ENCODE measurements around the gene A1BG.
A peak's percentile ranks its signal among the peaks of the same experiment; 100 is the strongest.

A1BG gene

DNA sequence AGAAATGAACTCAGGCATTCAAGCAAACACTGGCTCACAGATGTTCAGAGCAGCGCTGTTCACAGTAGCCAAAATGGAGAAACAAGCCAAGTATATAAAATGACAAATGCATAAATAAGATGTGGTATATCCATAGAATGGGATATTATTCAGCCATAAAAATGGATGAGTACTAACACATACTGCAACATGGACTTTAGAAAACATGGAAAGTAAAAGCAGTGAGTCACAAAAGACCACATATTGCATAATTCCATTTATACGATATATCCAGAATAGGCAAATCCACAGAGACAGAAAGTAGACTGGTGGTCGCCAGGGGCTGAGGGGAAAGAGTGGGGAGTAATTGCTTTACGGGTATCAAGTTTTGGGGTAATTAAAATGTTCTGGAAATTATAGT lies 20.9 kb upstream of the A1BG start:
- TF ChIP-seq, protein P1, sequence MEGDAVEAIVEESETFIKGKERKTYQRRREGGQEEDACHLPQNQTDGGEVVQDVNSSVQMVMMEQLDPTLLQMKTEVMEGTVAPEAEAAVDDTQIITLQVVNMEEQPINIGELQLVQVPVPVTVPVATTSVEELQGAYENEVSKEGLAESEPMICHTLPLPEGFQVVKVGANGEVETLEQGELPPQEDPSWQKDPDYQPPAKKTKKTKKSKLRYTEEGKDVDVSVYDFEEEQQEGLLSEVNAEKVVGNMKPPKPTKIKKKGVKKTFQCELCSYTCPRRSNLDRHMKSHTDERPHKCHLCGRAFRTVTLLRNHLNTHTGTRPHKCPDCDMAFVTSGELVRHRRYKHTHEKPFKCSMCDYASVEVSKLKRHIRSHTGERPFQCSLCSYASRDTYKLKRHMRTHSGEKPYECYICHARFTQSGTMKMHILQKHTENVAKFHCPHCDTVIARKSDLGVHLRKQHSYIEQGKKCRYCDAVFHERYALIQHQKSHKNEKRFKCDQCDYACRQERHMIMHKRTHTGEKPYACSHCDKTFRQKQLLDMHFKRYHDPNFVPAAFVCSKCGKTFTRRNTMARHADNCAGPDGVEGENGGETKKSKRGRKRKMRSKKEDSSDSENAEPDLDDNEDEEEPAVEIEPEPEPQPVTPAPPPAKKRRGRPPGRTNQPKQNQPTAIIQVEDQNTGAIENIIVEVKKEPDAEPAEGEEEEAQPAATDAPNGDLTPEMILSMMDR (conservative IDR thresholded peaks at IDR 0.05; ENCODE audit: control insufficient read depth, insufficient read depth, low read depth, low read length), result no peak
- peak; percentile 58 for DNase-seq (ENCODE audit: low read depth)
- H3K4me3 ChIP-seq (ENCODE audit: control insufficient read depth, low read depth, low read length), result no peak overlapping the region

DNA sequence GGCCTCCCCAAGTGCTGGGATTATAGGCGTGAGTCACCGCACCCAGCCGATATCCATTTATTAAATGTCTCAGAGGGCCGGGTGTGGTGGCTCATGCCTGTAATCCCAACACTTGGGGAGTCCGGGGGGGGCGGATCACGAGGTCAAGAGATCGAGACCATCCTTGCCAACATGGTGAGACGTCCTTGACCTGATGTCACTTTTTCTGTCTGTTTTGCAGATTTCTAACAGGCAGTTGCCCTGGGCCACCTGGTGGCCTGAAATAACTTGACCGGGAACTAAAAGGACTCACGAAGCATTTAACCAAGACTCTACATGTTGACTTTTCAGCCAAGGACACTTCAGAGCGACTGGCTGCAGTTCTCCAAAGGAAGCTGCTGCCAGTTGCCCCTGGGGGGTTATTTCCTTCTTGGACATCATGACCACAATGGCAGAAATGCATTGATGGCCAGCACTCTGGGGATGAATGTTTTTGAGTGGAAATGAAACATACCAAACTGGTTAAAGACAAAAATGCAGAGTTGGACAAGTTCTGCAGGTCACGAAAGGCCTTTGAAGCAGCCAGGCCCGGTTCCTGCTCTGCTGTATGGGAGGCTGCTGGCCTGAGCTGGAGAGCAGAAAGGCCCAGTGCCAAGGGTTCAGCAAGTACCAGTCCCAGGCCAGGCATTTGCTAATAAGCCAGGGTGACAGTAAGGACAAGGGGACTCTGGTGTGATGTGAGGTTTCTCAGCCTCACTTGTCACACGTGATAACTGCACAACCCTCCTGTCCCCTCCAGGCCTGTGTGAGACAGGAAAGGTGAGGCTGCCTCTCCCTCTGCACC lies 19.2 kb upstream of the A1BG start:
- DNase-seq (ENCODE audit: low read depth), result no peak
- TF ChIP-seq, protein P1 (conservative IDR thresholded peaks at IDR 0.05; ENCODE audit: control insufficient read depth, insufficient read depth, low read depth, low read length), result peak; percentile 15

DNA sequence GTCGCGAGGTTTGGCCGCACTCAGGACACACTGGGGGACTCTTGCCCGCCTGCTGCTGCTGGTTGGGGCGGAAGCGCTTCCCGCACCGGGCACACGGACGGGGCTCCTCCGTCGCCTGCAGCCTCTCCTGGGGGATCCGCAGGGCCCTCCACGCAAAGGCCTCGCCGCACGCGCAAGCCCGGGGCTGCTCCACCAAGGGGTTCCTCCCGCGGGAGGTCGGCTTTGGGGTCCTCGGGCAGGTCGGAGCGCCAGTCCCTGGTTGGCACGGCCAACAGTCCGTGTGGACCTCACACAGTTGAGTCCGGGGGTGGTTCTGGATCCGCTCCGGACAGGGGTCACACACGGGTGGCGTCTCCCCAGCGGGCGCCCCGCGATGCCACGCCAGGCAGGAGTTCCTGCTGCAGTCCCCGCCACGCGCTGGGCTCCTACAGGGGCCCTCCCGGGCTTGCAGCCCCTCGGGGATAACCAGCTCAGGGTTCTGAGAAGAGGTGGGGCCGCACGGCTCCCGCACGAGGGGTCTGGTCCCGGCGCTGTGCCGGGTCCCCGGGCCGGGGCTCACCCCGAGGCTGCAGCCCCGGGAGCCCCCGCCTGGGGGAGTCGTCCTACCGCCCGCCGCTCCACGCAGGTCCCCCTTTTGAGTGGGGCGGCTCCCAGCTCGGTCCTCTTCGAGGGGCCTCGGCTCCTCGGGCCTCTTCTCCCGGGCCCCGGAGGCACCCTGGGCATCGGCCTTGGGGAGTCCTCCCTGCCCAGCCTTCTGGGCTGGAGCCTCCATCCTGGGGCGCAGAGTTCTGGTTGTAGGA lies 15.5 kb upstream of the A1BG start:
- DNase-seq (ENCODE audit: low read depth), result no peak
- TF ChIP-seq, protein P1 (conservative IDR thresholded peaks at IDR 0.05; ENCODE audit: control insufficient read depth, insufficient read depth, low read depth, low read length), result no peak
- H3K4me3 ChIP-seq (ENCODE audit: control insufficient read depth, low read depth, low read length), result no peak overlapping the region

More for the DNA sequence above, 19.2 kb upstream of the A1BG start:
- no peak overlapping the region for H3K4me3 ChIP-seq (ENCODE audit: control insufficient read depth, low read depth, low read length)

DNA sequence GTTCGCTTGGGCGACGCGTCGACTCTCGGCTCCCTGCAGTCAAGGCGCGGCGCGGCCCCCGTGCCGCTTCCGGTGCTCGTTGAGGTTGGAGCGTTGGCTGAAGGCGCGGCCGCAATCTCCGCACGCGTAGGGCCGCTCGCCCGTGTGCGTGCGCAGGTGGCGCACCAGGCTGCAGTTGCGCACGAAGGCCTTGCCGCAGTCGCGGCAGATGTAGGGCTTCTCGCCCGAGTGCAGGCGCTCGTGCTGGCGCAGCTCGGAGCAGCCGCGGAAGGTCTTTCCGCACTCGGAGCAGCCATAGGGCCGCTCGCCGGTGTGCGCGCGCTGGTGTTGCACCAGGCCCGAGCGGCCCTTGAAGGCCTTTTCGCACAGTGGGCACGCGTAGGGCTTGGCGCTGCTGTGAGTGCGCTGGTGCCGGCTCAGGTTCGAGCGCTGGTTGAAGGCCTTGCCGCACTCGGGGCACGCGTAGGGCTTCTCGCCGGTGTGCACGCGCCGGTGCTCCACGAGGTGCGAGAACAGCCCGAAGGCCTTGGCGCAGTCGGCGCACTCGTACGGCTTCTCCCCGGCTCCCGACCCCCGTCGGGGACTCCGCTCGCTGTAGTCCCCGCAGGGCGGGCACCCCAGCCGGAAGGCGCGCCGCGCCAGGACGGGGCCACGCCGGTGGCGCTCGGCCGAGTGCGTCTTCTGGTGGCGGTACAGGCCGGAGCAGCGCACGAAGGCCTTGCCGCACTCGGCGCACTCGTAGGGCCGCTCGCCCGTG lies 14.6 kb upstream of the A1BG start:
- no peak overlapping the region for H3K4me3 ChIP-seq (ENCODE audit: control insufficient read depth, low read depth, low read length)
- no peak for DNase-seq (ENCODE audit: low read depth)
- TF ChIP-seq, protein P1 (conservative IDR thresholded peaks at IDR 0.05; ENCODE audit: control insufficient read depth, insufficient read depth, low read depth, low read length), result no peak

DNA sequence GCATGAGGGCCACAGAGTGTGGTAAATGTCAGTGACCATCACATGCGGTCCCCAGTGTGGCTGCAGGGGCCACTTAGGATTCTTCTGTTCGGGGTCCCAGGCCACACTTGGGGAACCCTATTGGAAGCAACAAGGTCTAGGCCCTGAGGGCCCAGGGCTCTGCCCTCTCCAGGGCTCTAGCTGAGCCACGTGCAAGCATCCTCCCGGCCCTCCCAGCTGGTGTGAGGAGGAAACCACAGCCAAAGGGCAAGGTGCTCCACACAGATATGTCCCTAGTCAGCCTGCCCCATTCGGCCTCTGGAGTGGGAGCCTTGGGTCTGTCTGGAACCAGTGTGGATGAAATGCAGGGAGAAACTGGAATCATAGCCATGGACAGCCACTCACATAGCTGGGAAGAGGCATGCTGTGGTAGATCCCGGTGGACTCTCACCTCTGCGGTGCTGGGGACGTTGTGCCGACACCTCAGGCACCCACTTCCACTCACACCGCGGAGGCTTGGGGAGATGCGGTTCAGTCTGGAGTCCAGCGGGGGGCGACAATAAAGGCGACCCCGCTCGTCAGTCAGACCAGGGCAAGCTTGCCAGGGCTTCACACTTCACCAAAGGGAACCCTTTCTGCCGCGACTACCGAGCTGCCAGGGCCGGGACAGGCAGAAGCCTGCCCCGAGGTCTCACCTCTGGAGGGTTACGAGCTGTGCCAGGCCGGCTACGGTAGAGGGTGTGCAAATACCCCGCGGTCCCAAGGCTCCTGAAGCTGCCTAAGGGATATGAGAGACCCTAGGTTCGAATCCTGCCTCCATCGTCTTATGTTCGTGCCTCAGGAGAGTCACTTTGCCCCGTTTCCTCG lies 13.5 kb upstream of the A1BG start:
- no peak for DNase-seq (ENCODE audit: low read depth)
- TF ChIP-seq, protein P1 (conservative IDR thresholded peaks at IDR 0.05; ENCODE audit: control insufficient read depth, insufficient read depth, low read depth, low read length), result no peak
- no peak overlapping the region for H3K4me3 ChIP-seq (ENCODE audit: control insufficient read depth, low read depth, low read length)

DNA sequence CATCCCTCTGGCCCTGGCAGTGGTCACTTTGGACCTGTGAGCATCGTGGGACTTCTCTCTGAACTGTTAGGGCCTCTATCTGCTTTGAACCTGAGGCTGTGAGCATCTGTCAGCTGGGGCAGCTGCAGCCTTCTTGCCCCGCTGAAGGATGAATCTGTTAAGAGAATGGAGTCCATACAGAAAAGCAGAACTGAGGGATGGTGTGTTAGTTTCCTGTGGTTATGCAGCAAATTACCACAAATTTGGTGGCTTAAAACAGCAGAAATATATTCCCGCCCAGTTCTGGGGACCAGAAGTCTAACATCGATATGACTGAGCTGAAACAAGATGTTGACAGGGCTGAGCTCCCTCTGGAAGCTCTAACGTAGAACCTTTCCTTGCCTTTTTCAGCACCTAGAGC lies 10.9 kb upstream of the A1BG start:
- no peak for DNase-seq (ENCODE audit: low read depth)
- TF ChIP-seq, protein P1 (conservative IDR thresholded peaks at IDR 0.05; ENCODE audit: control insufficient read depth, insufficient read depth, low read depth, low read length), result no peak
- H3K4me3 ChIP-seq (ENCODE audit: control insufficient read depth, low read depth, low read length), result no peak overlapping the region
